HG03520 (cell line): ENCODE data around the gene PCIF1.
"Not testable (repeated sequence)": the region's sequence is repeated elsewhere in the genome, so short reads cannot be mapped to it uniquely, and the experiment has no call there.

Experiments used
- ATAC-seq: cut with Tn5 transposase; IDR thresholded peaks from one replicate; pipeline ENCODE4 v1.9.1; 2021; ENCODE audit warnings: mild to moderate bottlenecking, moderate library complexity; ENCODE audit not compliant: unreplicated experiment

PCIF1 gene

GRCh38 chr20:45921337-45922189 lies 12.9 kb upstream of the PCIF1 start:
- ATAC-seq = no peak

GRCh38 chr20:45924391-45925261 lies 9.9 kb upstream of the PCIF1 start:
- no peak for ATAC-seq

- no peak for ATAC-seq
Measured at GRCh38 chr20:45925821-45926506, 8.5 kb upstream of the PCIF1 start.

GRCh38 chr20:45926731-45927070 lies 7.8 kb upstream of the PCIF1 start:
- no peak for ATAC-seq

GRCh38 chr20:45927071-45927878 lies 7.2 kb upstream of the PCIF1 start:
- no peak for ATAC-seq

GRCh38 chr20:45931680-45932079 lies 2.8 kb upstream of the PCIF1 start:
- ATAC-seq = not testable (repeated sequence)

- peak; percentile 15 for ATAC-seq
Measured at GRCh38 chr20:45933266-45934045, 1.0 kb upstream of the PCIF1 start.

- ATAC-seq = peak; percentile 9
Measured at GRCh38 chr20:45934046-45934585, 367 bp upstream of the PCIF1 start.

GRCh38 chr20:45935416-45936046 lies 1.0 kb downstream of the PCIF1 start:
- no peak for ATAC-seq

GRCh38 chr20:45937765-45938164 lies 3.3 kb downstream of the PCIF1 start:
- ATAC-seq = no peak

GRCh38 chr20:45938727-45939438 lies 4.4 kb downstream of the PCIF1 start:
- ATAC-seq = no peak

- no peak for ATAC-seq
Measured at GRCh38 chr20:45940053-45940452, 5.6 kb downstream of the PCIF1 start.

GRCh38 chr20:45940469-45940868 lies 6.0 kb downstream of the PCIF1 start:
- ATAC-seq = no peak

- ATAC-seq = no peak
Measured at GRCh38 chr20:45943613-45944012, 9.1 kb downstream of the PCIF1 start.

GRCh38 chr20:45944151-45944964 lies 9.9 kb downstream of the PCIF1 start:
- no peak for ATAC-seq

GRCh38 chr20:45944965-45945677 lies 10.6 kb downstream of the PCIF1 start:
- ATAC-seq = no peak

- ATAC-seq = no peak
Measured at GRCh38 chr20:45945678-45946148, 11.2 kb downstream of the PCIF1 start.
